Sigmoid colon (tissue), 4 donors: ENCODE measurements around the gene TMA16.

Experiments used
- CTCF ChIP-seq, 4 experiments: fragments of 450-650 bp in 3 of 4; fragments of 200-600 bp in 1 of 4; IDR thresholded peaks; one replicate each; pipeline ENCODE4 v1.5.1; 2016 to 2019; ENCODE audit warnings: antibody characterized with exemption in 4 of 4, mild to moderate bottlenecking in 3 of 4, moderate library complexity in 2 of 4
- EP300 ChIP-seq, 4 donors: sonication (generic); formaldehyde crosslinking; IDR thresholded peaks; one replicate each; pipeline ENCODE4 v1.6.1; 2017; ENCODE audit warnings: antibody characterized with exemption in 4 of 4
- POLR2A ChIP-seq, 2 donors: fragments of 450-650 bp; IDR thresholded peaks; one replicate each; pipeline ENCODE4 v1.6.1; 2016; ENCODE audit warnings: antibody characterized with exemption in 2 of 2, mild to moderate bottlenecking in 2 of 2, moderate library complexity in 2 of 2
- POLR2AphosphoS5 ChIP-seq, 4 donors: sonication (generic); formaldehyde crosslinking; IDR thresholded peaks; one replicate each; pipeline ENCODE4 v1.6.1; 2017; ENCODE audit warnings: antibody characterized with exemption in 4 of 4

DNA sequence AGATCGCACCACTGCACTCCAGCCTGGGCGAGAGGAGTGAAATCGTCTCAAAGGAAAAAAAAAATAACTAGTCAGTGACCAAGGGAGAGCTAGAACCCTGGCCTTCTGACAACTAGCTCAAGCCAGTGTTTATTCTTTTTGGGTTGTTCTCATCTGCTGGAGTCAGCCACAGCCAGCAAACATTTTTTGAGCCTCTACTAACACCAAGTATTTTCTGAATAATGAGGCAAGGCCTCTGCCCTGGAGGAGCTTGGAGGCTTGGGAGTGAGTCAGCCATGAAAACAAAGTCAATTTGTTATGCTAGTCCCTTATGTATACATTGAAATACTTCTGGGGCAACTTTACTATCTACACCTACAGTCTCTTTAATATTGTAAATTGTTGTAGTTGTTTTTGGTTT is 46.5 kb downstream of the TMA16 start:
- TF ChIP-seq CTCF (IDR thresholded peaks at IDR 0.05) (no peak), POLR2A (IDR thresholded peaks at IDR 0.05) (no peak), POLR2AphosphoS5 (IDR thresholded peaks at IDR 0.05) (no peak), EP300 (IDR thresholded peaks at IDR 0.05) (no peak)
